CD4-positive, alpha-beta T cell treated with Interleukin-1 beta for 1 hour (primary cell): ENCODE measurements around the gene ZFC3H1.

Source experiments
- DNase-seq, 2 donors: peaks; one replicate each; pipeline ENCODE4 v3.0.0-alpha.2; 2020 to 2022

ZFC3H1 gene

DNA sequence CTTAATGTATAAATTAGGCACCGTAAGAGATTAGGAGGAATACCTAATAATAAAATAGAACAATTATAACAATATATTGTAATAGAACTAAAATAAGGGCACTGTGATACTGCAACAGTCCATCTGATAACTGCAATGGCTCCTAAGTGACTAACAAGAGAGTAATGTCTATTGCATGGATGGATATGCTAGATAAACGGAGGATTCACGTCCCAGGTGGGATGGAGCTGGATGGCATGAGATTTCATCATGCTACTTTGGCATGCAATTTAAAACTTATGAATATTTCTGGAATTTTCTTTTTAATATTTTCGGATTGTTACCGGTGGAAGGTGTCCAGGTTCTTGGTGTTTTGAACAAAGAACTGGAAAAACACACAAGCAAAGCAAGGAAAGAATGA lies 20.0 kb upstream of the ZFC3H1 start:
- DNase-seq = no peak

DNA sequence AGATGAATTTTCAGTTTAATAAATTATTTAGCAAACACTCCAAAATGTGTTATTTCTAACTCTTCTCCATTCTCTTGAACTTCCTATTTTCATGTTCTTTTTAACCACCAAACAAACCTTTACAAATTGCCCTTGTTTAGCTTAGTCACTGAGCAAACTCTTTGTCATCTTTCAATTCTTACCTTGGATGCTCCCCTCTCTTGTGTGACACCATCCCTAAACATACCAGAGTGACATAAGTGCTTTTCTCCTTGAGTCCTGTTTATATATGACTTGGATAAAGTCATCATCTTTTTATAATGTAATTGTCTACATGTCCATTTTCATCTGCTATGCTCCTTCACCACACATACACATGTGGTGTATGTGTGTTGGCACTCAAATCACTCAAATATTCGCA lies 18.8 kb upstream of the ZFC3H1 start:
- DNase-seq = no peak

DNA sequence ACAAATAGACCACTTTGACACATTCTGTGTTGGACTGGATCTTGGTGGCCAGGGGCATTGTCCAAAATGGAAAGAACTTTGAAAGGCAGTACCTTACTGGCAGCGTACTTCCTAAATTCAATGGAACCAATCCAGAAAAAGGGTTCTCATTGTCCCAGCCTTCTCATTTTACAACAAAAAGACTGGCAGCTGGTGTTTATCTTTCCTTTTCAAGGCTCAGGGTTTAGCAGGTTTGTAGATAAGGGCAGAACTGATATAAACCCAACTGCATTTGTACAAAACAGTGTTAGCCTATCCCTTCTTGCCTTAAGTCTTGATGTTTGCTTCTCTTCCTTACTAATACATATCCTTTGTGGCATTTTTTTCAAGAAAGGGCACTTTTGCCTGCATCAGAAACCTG lies 8.2 kb upstream of the ZFC3H1 start:
- no peak for DNase-seq

DNA sequence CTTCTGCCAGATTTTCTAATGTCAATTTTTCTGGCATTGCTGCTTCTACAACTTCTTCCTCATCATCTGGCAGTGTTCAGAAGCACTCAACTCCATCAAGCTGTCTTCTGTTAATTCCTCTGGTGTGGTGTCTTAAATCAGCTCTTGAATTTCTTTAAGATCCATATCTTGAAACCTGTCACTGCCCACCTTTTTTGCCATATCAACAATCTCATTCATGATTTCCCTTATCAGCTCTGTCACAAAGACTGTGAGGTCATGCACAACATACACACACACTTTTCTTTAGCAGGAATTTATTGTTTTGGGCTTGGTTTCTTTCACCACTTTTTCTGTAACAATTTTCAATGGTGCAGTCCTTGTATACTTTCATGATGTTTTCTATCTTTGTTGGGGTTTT lies 7.7 kb upstream of the ZFC3H1 start:
- DNase-seq = no peak

DNA sequence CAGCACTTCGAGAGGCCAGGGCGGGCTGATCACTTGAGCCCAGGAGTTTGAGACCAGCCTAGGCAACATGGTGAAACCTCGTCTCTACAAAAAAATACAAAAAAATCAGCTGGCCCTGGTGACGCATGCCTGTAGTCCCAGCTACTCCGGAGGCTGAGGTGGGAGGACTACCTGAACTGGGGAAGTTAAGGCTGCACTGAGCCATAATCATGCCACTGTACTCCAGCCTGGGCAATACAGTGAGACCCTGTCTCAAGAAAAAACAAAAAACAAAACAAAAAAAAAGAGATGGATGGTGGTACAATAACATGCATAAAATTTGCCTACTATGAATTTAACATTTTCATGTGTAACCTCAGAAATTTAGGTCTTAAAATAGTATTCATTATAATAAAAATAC lies 2.6 kb upstream of the ZFC3H1 start:
- DNase-seq = no peak

DNA sequence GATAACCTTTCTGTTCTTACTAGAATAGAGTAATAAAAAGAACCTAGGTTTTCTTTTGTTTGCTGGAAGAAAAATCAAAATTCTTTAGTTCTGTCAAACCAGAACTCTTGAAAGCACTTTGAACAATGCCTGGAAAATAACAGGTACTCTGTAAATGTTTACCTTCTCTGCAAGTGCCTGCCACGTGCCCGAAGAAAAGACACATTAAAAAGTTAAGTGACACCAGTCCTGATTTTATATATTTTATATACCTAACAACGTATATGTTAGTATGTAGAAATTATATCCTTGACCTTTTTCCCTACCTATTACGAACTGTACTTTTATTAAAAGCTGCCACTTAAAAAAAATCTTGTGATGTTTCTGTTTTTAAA lies 1.4 kb upstream of the ZFC3H1 start:
- no peak for DNase-seq

DNA sequence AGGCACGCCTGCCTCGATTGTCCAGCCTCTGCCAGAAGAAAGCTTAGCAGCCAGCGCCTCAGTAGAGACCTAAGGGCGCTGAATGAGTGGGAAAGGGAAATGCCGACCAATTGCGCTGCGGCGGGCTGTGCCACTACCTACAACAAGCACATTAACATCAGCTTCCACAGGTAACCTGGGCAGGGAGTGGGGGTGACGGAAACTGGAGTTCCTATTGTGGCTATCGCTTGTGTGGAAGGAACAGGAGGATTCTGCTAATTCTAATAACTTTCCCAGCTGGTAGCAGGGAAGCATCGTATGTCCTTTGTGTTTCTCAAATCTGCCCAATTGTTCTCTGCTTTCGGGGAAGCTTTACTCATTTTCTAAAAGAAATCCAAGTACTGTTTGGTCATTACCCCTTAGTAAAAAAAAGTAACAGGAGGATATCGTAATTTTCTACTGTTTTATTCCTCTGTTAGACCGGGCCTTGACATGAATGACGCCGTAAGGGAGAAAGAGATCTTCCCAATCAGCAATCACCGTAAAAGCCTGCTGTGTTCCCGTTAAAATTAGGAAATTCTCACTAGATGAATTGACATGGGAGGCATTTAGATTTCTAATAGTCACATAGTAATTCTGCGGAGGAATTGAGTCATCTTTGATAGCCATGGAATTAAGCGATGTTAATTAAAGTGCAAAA lies 902 bp upstream of the ZFC3H1 start:
- no peak for DNase-seq

DNA sequence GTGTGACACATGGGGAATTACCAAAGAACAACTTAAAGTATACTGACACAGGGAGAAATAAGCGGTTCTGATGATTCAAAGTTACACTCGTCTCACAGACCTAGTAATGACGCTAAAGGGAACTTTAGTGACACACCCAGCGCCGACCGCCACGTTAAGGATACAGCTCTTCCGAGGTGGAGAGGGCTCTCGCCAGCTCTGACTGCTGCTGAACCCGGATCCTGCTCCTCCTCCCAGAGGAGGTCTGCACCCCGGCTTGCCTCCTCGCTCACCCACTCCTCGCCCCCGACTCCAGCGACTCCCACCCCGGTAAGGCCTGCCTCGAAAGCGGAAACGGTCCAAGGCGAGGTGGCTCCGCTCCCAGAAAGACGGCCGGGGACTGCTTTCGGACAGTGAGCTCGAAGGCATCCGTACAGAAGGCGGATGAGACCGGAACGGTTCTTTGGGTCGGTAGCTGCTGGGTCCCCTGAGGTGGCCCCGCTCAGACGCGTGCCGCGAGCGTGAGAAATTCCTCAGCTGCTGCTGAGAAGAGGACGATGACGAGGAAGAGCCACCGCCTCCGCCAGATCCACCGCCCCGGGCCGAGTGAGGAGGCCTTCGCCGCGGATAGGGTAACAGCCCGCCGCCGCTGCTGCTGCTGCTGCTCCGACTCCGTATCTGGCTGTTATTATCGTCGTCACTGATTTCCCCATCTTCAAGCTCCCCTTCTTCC lies 643 bp downstream of the ZFC3H1 start:
- peak; percentile 72 to 83 for DNase-seq

DNA sequence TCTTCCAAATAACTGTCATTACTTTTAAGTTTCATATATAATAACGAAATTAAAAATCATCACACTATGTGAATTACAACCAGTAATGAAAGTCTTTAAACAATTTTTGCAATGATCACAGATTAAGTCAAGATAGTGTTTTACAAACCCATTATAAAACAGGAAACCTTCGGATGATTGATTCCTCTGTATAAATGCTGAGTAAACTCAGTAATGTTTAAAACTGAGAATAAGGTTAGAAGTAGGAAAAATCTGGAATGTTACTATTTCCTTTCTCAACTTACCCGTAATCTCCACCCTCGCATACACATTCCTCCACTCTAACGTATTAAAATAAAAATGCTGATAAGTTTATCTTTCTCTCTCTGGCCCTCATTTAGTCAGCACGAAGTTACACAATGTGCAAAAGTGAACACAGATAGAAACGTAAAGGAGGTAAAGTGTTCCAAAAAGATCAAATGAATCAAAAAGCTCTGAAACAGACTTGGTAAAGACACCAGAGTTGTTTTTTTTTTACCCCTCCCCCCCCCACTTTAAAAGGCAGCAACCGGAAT lies 1.6 kb downstream of the ZFC3H1 start:
- no peak for DNase-seq

DNA sequence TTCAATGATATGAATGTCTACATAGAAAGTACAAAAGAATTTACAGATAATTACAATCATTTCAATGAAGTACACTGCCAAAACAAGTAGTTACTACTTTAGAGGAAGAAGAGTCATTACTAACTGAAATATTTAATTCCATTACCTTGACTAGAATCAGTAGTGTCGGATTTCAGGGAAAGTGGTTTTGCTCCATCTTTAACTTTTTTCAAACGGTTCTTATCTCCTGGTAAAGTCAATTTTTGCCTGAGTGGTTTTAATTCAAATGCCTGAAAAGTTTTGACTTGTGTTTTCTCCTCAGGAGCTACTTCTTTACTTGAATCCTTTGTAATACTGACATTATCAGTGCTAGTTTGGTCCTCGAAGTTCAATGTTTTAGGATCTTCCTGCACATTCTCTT lies 6.9 kb downstream of the ZFC3H1 start:
- DNase-seq = no peak

DNA sequence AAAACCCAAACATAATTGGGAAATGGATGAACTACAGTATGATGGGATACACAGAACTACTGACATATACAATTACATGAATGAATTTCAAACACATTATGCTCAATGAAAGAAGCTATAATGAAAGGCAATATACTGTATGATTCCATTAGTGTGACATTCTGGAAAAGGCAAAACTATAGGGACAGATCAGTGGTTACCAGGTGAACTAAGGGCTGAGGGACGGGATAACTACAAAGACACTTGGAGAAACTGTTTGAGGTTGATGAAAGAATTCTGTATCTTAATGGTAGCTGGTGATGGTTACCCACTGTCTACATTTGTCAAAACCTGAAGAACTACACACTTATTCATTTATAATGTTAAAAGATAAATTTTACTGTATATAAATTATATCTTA lies 7.7 kb downstream of the ZFC3H1 start:
- no peak for DNase-seq

DNA sequence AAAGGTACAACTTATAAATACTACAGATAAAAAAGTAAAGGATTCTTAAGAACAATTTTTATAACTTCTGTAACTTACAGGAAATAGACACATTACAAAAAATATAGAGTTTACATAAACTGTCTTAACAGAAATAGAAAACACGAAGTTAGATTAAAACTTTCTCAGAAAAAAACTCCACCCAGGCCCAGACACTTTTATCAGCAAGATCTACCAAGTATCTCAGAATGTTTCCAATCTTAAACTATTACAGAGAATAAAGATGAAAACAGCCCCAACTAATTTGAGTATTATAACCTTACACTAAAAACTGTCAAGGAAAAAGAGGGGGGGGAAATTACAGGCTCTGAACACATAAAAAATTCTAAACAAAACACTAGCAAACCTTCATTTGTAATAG lies 8.2 kb downstream of the ZFC3H1 start:
- no peak for DNase-seq

DNA sequence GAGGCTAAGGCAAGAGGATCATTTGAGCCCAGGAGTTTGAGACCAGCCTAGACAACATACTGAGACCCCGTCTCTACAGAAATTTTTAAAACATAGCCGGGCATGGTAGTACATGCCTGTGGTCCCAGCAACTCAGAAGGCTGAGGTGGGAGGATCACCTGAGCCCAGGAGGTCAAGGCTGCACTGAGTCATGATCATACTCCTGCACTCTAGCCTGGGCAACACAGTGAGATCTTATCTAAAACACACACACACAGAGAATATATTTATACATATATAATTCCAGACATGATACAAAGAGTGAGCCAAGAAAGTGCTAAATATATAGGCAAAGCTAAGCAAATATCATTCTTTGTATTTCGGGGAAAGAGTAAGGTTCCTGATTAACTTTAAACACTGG lies 9.4 kb downstream of the ZFC3H1 start:
- DNase-seq = no peak

DNA sequence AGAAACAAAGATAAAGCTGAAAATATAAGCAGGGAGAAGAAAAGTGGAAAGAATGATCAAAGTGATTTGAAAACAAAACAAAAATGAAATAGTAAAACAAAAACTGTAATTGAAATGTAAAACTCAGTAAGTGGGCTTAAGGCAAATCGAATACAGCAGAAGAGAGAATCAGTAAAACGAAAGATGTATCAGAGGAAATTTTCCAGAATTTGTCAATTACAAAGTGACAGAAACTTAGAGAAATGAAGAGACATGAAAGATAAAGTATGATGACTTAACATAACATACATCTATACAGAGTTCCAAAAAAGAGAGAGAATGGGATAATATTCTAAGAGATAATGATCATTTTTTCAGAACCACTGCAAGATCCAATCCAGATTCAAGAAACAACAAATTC lies 10.5 kb downstream of the ZFC3H1 start:
- DNase-seq = no peak

DNA sequence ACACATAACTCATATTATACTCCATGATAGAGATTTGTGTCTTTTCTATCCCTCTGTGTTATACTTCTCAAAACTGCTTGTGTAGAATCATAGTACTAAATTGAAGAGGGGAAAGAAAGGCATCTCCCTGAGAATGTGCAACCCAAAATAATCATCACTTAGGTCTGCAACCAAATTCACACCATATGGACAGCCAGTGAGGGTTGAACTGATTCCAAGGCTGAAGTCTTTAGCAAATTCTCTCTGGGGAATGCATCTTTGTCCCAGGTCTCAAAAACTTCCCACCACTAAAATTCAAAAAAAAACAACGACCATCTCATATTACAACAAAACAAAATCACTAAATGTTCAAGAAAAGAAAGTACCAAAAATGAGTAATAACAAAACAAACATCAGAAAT lies 11.0 kb downstream of the ZFC3H1 start:
- no peak for DNase-seq

DNA sequence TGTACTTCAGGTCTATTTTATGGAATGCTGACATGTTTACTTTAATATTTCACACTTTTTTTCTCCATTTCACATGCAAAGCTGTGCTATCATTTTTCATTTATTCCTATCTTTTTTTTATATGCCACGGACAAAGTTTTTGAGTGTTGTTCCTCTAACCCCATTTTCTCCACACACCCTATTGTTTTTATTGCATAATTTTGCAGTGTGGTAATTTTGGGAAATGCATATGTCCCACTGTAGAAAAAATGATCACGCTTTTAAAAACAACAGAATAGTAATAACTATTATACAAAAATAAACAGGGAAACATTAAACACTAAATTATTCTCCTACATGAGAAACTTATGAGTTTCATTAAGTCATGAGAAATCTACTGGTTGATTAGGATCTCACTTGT lies 14.2 kb downstream of the ZFC3H1 start:
- no peak for DNase-seq

DNA sequence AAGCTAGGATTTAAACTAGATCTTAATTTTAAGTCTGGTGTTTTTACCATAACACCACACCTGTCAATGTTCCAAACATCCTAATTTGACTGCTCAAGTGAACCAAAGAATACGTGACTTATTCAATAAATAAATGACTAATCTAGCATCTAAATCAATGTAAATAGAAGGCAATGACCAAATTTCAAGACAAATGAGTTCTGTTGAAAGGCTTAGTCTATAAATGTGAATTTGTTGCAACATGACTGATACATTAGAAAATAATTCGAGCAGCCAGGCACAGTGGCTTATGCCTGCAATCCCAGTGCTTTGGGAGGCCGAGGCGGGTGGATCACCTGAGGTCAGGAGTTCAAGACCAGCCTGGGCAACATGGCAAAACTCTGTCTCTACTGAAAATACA lies 15.1 kb downstream of the ZFC3H1 start:
- DNase-seq = no peak

DNA sequence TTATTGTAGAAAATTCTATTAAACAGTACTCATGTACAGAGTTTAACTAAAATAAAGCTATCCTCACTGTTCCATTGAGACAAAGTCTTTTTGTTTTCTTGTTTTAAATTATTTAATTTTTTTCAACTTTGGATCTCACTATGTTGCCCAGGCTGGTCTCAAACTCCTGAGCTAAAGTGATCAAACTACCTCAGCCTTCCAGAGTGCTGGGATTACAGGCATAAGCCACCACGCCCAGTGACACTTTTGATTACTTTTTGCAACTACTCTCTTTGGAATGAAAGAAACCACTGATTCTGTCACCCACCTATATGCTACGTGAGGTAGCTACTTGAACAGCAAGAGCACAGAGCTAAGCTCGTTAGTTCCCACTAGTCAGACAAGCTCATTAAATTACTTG lies 17.1 kb downstream of the ZFC3H1 start:
- DNase-seq = no peak

DNA sequence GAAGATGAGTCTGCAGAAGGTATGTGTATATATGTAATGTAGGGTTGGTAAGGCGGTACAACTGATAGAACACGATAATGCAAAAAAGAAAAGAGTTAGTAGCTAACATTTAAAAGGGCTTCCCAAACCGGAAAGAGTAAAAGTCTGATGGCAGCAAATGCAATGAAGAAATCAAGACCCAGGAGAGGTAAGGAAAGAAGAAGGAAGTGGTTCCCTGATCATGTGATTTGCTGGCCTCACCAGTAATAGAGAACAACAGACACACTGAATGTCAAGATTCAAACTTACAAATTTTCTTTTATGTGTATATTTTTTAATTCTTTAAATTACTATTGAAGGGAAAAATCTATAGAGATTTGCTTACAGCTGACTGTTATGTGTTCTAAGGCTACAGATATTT lies 18.4 kb downstream of the ZFC3H1 start:
- DNase-seq = no peak

DNA sequence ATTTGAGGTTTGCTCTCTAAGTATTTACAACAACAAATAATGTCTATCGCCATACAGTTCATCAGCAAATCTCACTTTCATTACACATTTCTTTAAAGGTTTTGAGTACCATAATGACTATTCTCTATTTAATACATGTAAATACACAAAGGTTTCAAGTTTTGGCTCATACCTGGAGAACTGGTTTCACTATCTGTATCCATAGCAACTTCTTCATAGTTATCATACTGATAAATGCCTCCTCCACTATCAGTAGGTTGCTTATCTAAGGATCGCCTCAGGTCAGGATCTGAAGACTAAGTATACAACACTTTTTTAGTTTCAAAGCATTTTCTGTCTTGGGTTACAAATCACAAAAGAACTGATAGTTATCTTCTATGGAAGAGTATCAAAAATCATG lies 21.4 kb downstream of the ZFC3H1 start:
- DNase-seq = no peak

DNA sequence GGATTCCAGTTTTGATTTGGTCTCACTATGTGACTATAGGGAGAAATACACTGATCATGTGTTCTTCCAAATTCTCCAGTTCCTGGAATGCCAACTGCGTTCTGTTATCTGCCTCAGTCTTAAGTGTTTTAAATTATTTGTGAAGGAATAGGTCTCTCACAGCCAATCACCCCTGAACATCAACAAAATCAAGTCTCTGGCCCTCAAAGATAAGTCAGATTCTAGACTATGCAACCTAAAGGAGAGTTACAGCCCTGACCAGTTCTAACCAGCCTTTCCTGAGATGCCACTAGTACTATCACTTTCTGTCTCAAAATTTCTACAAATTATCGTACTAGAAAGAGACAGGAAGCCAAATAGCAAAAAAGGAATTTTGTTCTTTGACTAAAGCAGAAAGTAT lies 22.3 kb downstream of the ZFC3H1 start:
- DNase-seq = no peak

DNA sequence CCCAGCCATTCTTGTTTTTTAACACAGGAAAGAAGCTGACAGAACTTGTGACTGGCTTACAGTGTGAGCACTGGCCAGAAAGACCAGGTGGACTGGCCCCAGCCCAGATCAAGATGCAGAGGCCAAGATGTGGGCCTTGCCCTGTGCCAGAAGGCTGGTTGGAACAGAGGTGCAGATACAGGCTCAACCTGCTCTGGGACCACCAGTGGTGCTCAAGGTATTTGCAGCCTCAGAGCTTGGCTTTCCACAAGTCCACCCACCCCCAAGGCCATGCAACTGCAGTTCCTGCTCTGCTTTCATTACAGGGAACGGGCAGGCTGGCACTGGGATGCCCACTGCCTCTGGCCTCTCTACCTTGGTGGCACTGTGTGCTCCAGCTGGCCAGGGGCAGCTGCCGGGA lies 23.3 kb downstream of the ZFC3H1 start:
- DNase-seq = no peak

DNA sequence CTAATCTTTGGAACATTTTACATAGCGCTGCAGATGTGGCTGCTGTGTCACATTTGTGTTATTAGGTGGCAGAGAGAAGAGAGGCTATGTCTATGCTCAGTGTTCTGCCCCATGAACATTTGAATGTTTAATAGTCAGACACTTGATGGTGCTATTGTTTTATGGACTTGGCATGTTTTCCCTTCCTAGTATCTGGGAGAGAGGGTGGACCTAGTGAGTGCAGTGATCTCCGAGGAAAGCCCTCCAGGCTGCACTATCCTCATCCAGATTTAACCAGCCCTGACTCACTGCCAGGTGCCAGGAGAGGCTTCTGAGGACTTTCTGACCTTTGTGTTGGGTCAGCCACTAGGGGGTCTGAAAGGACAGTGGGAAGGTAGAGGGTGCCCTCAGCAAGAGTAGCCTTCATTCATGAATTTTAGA lies 24.3 kb downstream of the ZFC3H1 start:
- no peak for DNase-seq

DNA sequence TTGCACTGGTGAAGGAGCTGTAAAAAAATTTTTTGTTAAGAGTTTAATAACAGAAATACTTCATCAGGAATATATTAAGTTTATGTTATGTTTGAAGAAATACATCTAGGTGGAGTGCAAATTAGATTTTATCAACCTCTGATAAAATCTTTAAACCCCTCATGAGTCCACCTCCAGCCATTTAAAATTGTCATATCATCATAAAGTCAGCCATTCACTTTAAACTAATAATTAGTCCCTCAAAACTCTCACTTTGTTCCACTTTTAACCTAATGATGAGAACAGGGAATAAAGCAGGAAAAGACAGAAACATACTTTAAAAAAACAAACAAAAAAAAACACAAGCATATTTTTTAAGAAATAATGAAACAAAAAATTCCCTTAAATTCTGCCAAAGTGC lies 25.1 kb downstream of the ZFC3H1 start:
- no peak for DNase-seq

DNA sequence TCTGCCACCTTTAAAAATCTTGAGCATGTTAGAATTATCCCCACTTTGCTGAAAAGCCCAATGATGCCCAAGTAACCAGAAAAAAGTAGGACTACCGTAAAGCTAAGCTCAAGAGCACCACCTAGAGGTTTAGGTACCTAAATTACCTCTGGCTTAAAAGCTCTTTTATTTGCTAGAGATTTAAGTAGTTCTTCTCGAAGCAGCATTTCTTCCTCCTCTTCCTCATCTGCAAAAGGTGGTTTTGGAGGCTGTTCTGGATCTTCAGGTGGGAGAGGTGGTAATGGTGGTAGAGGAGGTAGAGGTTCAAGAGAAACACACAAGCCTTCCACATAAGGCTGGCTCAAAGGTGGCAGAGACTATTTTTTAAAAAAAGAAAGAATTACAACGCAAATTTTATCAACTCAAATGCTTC lies 26.9 kb downstream of the ZFC3H1 start:
- DNase-seq = peak in 1 of 2 donors; percentile 62
